NT2/D1 (cell line): ENCODE results near the gene C15orf39.

Experiments
- SUZ12 ChIP-seq: IDR thresholded peaks from 2 replicates; pipeline ENCODE4 v1.6.1; 2011; ENCODE audit not compliant: insufficient read length, insufficient read depth; ENCODE audit errors: extremely low read depth
- YY1 ChIP-seq: IDR thresholded peaks from 2 replicates; pipeline ENCODE4 v1.6.1; 2011; ENCODE audit not compliant: insufficient read length, insufficient read depth
- ZNF274 ChIP-seq: IDR thresholded peaks from 2 replicates; pipeline ENCODE4 v1.6.1; 2011; ENCODE audit warnings: mild to moderate bottlenecking, low read depth, low read length

DNA sequence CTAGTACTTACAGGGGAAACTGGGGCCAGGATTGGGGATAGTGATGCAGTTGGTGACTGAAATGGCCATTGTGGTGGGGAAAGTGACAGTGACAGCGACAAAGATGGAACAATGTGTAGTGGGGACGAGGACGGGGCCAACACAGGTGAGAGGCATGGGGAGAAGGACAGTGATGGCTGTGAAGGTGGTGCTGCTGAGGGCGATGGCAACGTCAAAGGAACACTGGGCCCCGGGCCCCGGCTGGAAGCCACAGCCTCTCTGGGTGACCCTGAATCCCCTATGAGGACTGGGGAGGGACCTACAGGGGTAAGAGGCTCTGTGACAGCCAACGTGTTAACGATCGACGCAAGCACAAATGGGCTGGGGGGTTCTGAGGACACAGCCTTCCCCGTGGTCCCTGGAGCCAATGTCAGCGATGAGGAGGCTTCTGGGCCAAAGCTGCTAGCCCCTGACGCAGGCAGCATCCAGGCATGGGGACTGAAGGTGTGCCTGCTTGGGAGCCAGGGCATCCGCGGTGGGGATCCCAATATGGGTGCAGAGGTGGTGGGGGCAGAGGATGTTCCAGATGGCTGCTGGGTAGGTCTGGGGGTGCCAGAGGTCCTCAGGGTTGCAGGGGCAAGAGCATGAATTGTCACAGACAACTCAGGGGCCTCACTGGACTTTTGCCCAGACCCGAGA, 31.3 kb downstream of the C15orf39 start:
- TF ChIP-seq ZNF274 (no peak), YY1 (no peak), SUZ12 (no peak)
